ENCODE data around the gene AMMECR1L. TPM values are rescaled to one million over a fixed set of nuclear protein-coding genes. Genes with fewer than 3 reads are reported as not detected.

The AMMECR1L gene
- total RNA-seq, 1 experiment from 2014 or later, result 19.1 TPM

- H3K4me2 ChIP-seq (ENCODE audit: low read length), result no peak overlapping the region
- POLR2A ChIA-PET, result no interaction called here
Measured at GRCh38 chr2:127901339-127902056, 15.7 kb upstream of the AMMECR1L start.

More at GRCh38 chr2:127901339-127902056, 15.7 kb upstream of the AMMECR1L start:
- H3K79me2 ChIP-seq (ENCODE audit: insufficient read depth, low read length), result no peaks in the 10 kb centered on the region
- no peak overlapping the region for H2AFZ ChIP-seq (ENCODE audit: low read depth, low read length, poor library complexity, severe bottlenecking)
- no peaks in the 10 kb centered on the region for H3K9me3 ChIP-seq (ENCODE audit: control insufficient read depth in 1 of 2, insufficient read depth in 1 of 2, low read depth in 1 of 2, low read length in 2 of 2)
- H3K4me1 ChIP-seq (ENCODE audit: control insufficient read depth in 1 of 2, insufficient read depth in 2 of 2, low read length in 2 of 2), result no peaks in the 10 kb centered on the region
- no peak overlapping the region for H3K4me3 ChIP-seq (replicated peaks in 1 of 2; ENCODE audit: low read depth in 1 of 2, low read length in 2 of 2)
- no peaks in the 10 kb centered on the region for H3K36me3 ChIP-seq (ENCODE audit: control insufficient read depth in 1 of 2, insufficient read depth in 2 of 2, low read length in 2 of 2)
- CTCF ChIA-PET, result no interaction called here
- no peaks in the 10 kb centered on the region for H3K9me2 ChIP-seq (ENCODE audit: insufficient read depth)
- H4K20me1 ChIP-seq (ENCODE audit: insufficient read depth), result no peaks in the 10 kb centered on the region
- no peak overlapping the region for H3K27ac ChIP-seq (ENCODE audit: low read depth, low read length)
- DNase-seq (ENCODE audit: low read depth, low spot score), result no peak
- no peak for ATAC-seq
- no TSS peak for BruUV-seq (replicated peaks)
- RAD21 ChIA-PET (ENCODE audit: low non-redundant PET in 1 of 2, low total read pairs in 2 of 2, uncharacterized antibody in 2 of 2, unreplicated experiment in 2 of 2), result no interaction called here
- TF ChIP-seq JUND (IDR thresholded peaks at IDR 0.05) (no peak), CEBPB (IDR thresholded peaks at IDR 0.05; ENCODE audit: low read depth) (no peak), ZFX (IDR thresholded peaks at IDR 0.05) (no peak), RAD21 (IDR thresholded peaks at IDR 0.05; ENCODE audit: low read depth) (no peak), SRF (IDR thresholded peaks at IDR 0.05; ENCODE audit: low read depth) (no peak), CTCF (IDR thresholded peaks at IDR 0.05 in 2 of 3, conservative IDR thresholded peaks at IDR 0.05 in 1 of 3; ENCODE audit: borderline replicate concordance in 1 of 3, insufficient read depth in 1 of 3, low read depth in 2 of 3, low read length in 2 of 3) (no peak), POLR2A (IDR thresholded peaks at IDR 0.05; ENCODE audit: borderline replicate concordance, extremely low read depth, insufficient read depth, insufficient read length) (no peak), EZH2 (IDR thresholded peaks at IDR 0.05) (no peak), EZH2phosphoT487 (IDR thresholded peaks at IDR 0.05; ENCODE audit: borderline replicate concordance) (no peak), CBX3 (IDR thresholded peaks at IDR 0.05; ENCODE audit: low read depth) (no peak), ZBTB33 (IDR thresholded peaks at IDR 0.05; ENCODE audit: extremely low read depth, insufficient replicate concordance, low read length) (no peak), ELF1 (IDR thresholded peaks at IDR 0.05; ENCODE audit: borderline replicate concordance, low read depth) (no peak), ATF3 (IDR thresholded peaks at IDR 0.05) (no peak), TCF7L2 (IDR thresholded peaks at IDR 0.05; ENCODE audit: borderline replicate concordance, extremely low read depth, insufficient read depth, insufficient read length) (no peak)
- intact Hi-C loops (cut with micrococcal nuclease), result no loop called here
- no peaks in the 10 kb centered on the region for H3K27me3 ChIP-seq (ENCODE audit: insufficient read depth, low read length)
- H3K9ac ChIP-seq (ENCODE audit: low read length), result no peak overlapping the region

Data from HCT116 (cell line).